WTC11 (cell line): ENCODE results near the gene LYPD1.

Source experiments
- CREB1 ChIP-seq: sonication (generic); formaldehyde crosslinking; IDR thresholded peaks from 2 replicates; pipeline ENCODE4 v1.8.0; 2023; ENCODE audit warnings: mild to moderate bottlenecking, missing genetic modification reagents
- ESRRA ChIP-seq: sonication (generic); formaldehyde crosslinking; IDR thresholded peaks from 2 replicates; pipeline ENCODE4 v1.8.1; 2022; ENCODE audit warnings: mild to moderate bottlenecking, missing genetic modification reagents, borderline replicate concordance
- ETV6 ChIP-seq: sonication (generic); formaldehyde crosslinking; IDR thresholded peaks from 2 replicates; pipeline ENCODE4 v1.8.1; 2022; ENCODE audit warnings: mild to moderate bottlenecking, missing genetic modification reagents
- GABPB1 ChIP-seq: sonication (generic); formaldehyde crosslinking; IDR thresholded peaks from 2 replicates; pipeline ENCODE4 v1.8.1; 2023; ENCODE audit warnings: mild to moderate bottlenecking, missing genetic modification reagents
- GRHL2 ChIP-seq: fragments of 250-450 bp; sonication (Bioruptor Pico); IDR thresholded peaks from 2 replicates; pipeline ENCODE4 v1.8.0; 2022; ENCODE audit warnings: mild to moderate bottlenecking, moderate library complexity; ENCODE audit not compliant: insufficient replicate concordance, severe bottlenecking
- GTF2I ChIP-seq: fragments of 250-450 bp; sonication (Bioruptor Pico); conservative IDR thresholded peaks from 2 replicates; pipeline ENCODE4 v1.4.0; 2021; ENCODE audit warnings: mild to moderate bottlenecking
- RELA ChIP-seq: sonication (generic); formaldehyde crosslinking; IDR thresholded peaks from 2 replicates; pipeline ENCODE4 v1.8.1; 2022; ENCODE audit warnings: missing genetic modification reagents, mild to moderate bottlenecking, borderline replicate concordance
- RORB ChIP-seq: fragments of 250-450 bp; sonication (Bioruptor Pico); IDR thresholded peaks from 2 replicates; pipeline ENCODE4 v1.9.0; 2021; ENCODE audit warnings: mild to moderate bottlenecking
- SP1 ChIP-seq: sonication (generic); formaldehyde crosslinking; conservative IDR thresholded peaks from 2 replicates; pipeline ENCODE4 v1.8.1; 2022; ENCODE audit warnings: missing genetic modification reagents
- ZNF396 ChIP-seq: fragments of 250-450 bp; sonication (Bioruptor Pico); IDR thresholded peaks from 2 replicates; pipeline ENCODE4 v1.8.0; 2021; ENCODE audit warnings: mild to moderate bottlenecking, moderate library complexity, borderline replicate concordance
- TF ChIP-seq, protein P1 (sequence below): fragments of 200-600 bp; IDR thresholded peaks from 2 replicates; pipeline ENCODE4 v1.8.0; 2022; ENCODE audit warnings: antibody characterized with exemption
- TF ChIP-seq, protein P2 (sequence below): sonication (generic); formaldehyde crosslinking; IDR thresholded peaks from 2 replicates; pipeline ENCODE4 v1.8.1; 2022; ENCODE audit warnings: mild to moderate bottlenecking, missing genetic modification reagents, moderate library complexity, borderline replicate concordance
- TF ChIP-seq, protein P3 (sequence below): sonication (generic); formaldehyde crosslinking; IDR thresholded peaks from 2 replicates; pipeline ENCODE4 v1.8.1; 2022; ENCODE audit warnings: low read depth, missing genetic modification reagents, borderline replicate concordance
- TF ChIP-seq, protein P4 (sequence below): sonication (generic); formaldehyde crosslinking; IDR thresholded peaks from 2 replicates; pipeline ENCODE4 v1.8.1; 2023; ENCODE audit warnings: mild to moderate bottlenecking, missing genetic modification reagents, moderate library complexity

DNA sequence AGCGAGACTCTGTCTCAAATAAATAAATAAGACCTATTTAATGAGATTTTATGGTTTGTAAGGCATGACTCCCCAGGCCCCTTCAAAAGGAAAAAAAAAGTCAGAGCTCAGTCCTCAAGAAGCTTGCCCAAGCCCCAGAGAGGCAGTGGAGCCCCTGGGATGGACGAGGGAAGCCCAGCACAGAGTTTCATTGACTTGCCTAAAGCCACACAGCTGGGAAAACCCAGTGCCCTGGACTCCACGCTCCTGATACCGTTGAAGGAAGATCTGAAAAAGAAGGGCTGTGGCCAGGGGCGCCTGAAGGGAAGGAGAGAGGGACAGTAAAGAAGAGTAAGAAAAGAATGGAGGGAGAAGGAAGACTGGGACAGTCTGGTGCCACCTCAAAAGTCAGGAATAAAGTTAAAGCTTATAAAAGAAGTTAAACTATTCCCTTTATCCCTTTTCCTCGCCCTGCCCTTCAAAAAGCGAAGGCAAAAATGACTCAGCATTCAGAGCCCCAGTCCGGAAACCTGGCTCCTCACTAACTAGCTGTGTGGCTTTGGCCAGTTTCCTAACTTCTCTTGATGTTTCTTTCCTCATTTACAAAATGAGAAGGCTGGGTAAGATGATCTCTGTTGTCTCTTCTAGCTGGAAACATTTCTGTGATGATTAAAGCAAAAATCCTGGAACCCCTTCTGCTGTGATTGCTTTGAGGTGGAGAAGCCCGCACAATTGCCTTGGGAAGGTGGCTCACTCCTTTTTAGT lies 46.7 kb downstream of the LYPD1 start:
- TF ChIP-seq, protein P1, sequence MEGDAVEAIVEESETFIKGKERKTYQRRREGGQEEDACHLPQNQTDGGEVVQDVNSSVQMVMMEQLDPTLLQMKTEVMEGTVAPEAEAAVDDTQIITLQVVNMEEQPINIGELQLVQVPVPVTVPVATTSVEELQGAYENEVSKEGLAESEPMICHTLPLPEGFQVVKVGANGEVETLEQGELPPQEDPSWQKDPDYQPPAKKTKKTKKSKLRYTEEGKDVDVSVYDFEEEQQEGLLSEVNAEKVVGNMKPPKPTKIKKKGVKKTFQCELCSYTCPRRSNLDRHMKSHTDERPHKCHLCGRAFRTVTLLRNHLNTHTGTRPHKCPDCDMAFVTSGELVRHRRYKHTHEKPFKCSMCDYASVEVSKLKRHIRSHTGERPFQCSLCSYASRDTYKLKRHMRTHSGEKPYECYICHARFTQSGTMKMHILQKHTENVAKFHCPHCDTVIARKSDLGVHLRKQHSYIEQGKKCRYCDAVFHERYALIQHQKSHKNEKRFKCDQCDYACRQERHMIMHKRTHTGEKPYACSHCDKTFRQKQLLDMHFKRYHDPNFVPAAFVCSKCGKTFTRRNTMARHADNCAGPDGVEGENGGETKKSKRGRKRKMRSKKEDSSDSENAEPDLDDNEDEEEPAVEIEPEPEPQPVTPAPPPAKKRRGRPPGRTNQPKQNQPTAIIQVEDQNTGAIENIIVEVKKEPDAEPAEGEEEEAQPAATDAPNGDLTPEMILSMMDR, result no peak
- TF ChIP-seq SP1 (CRISPR knock-in tag) (no peak), GTF2I (CRISPR knock-in tag) (no peak), ZNF396 (CRISPR knock-in tag) (no peak), ESRRA (CRISPR knock-in tag) (no peak), ETV6 (no peak), RELA (CRISPR knock-in tag) (no peak), CREB1 (CRISPR knock-in tag) (no peak), GRHL2 (CRISPR knock-in tag) (no peak), RORB (CRISPR knock-in tag) (no peak), GABPB1 (CRISPR knock-in tag) (no peak)
- TF ChIP-seq, protein P2, sequence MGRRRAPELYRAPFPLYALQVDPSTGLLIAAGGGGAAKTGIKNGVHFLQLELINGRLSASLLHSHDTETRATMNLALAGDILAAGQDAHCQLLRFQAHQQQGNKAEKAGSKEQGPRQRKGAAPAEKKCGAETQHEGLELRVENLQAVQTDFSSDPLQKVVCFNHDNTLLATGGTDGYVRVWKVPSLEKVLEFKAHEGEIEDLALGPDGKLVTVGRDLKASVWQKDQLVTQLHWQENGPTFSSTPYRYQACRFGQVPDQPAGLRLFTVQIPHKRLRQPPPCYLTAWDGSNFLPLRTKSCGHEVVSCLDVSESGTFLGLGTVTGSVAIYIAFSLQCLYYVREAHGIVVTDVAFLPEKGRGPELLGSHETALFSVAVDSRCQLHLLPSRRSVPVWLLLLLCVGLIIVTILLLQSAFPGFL, result no peak
- TF ChIP-seq, protein P3, sequence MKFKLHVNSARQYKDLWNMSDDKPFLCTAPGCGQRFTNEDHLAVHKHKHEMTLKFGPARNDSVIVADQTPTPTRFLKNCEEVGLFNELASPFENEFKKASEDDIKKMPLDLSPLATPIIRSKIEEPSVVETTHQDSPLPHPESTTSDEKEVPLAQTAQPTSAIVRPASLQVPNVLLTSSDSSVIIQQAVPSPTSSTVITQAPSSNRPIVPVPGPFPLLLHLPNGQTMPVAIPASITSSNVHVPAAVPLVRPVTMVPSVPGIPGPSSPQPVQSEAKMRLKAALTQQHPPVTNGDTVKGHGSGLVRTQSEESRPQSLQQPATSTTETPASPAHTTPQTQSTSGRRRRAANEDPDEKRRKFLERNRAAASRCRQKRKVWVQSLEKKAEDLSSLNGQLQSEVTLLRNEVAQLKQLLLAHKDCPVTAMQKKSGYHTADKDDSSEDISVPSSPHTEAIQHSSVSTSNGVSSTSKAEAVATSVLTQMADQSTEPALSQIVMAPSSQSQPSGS (CRISPR knock-in tag), result no peak
- TF ChIP-seq, protein P4, sequence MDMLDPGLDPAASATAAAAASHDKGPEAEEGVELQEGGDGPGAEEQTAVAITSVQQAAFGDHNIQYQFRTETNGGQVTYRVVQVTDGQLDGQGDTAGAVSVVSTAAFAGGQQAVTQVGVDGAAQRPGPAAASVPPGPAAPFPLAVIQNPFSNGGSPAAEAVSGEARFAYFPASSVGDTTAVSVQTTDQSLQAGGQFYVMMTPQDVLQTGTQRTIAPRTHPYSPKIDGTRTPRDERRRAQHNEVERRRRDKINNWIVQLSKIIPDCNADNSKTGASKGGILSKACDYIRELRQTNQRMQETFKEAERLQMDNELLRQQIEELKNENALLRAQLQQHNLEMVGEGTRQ, result no peak
